ENCODE data around the gene GRIN3B.

Gene GRIN3B

GRCh38 chr19:1000095-1000494 is at the start of gene GRIN3B:
TSS of gene GRIN3B (plus strand) at chr19:1000419. CDS start at chr19:1000438, 19 bp downstream.
- Histone ChIP-seq H2AFZ (ENCODE audit: low read depth) (no peak within 1 kb of the TSS), H3K4me1 (ENCODE audit: low read depth, poor library complexity, severe bottlenecking) (peaks cover 22% of the 10 kb centered on the region), H3K4me3 (IDR thresholded peaks at IDR 0.05; ENCODE audit: insufficient read depth, low read depth, low read length) (no peak within 1 kb of the TSS), H3K79me2 (ENCODE audit: insufficient read depth, low read depth) (no peaks in the 10 kb centered on the region), H3K27me3 (ENCODE audit: insufficient read depth, low read depth) (peaks cover 16% of the 10 kb centered on the region; the same call in 1 of the 2 replicates), H3K36me3 (ENCODE audit: insufficient read depth) (no peaks in the 10 kb centered on the region), H3K4me2 (no peak within 1 kb of the TSS), H4K20me1 (ENCODE audit: insufficient read depth) (no peaks in the 10 kb centered on the region), H3K9ac (no peak within 1 kb of the TSS), H3K27ac (no peak within 1 kb of the TSS)
- TF ChIP-seq CTCF (conservative IDR thresholded peaks at IDR 0.05; ENCODE audit: low read depth, low read length) = no peak; the same call in 1 of the 2 replicates

GRCh38 chr19:952049-952679 is 48.1 kb upstream of the GRIN3B start:
- no peak overlapping the region for H3K4me2 ChIP-seq
- H3K79me2 ChIP-seq (ENCODE audit: insufficient read depth, low read depth) = no peaks in the 10 kb centered on the region
- no peaks in the 10 kb centered on the region for H3K36me3 ChIP-seq (ENCODE audit: insufficient read depth)
- no peak overlapping the region for H2AFZ ChIP-seq (ENCODE audit: low read depth)
- H3K4me1 ChIP-seq (ENCODE audit: low read depth, poor library complexity, severe bottlenecking) = no peaks in the 10 kb centered on the region
- no peak overlapping the region for H3K9ac ChIP-seq
- H3K4me3 ChIP-seq (IDR thresholded peaks at IDR 0.05; ENCODE audit: insufficient read depth, low read depth, low read length) = no peak overlapping the region
- H4K20me1 ChIP-seq (ENCODE audit: insufficient read depth) = no peaks in the 10 kb centered on the region
- no peaks in the 10 kb centered on the region for H3K27me3 ChIP-seq (ENCODE audit: insufficient read depth, low read depth)
- no peak for TF ChIP-seq CTCF (conservative IDR thresholded peaks at IDR 0.05; ENCODE audit: low read depth, low read length)
- no peak overlapping the region for H3K27ac ChIP-seq

GRCh38 chr19:952680-953444 is 47.4 kb upstream of the GRIN3B start:
- no peaks in the 10 kb centered on the region for H4K20me1 ChIP-seq (ENCODE audit: insufficient read depth)
- no peaks in the 10 kb centered on the region for H3K27me3 ChIP-seq (ENCODE audit: insufficient read depth, low read depth)
- H3K36me3 ChIP-seq (ENCODE audit: insufficient read depth) = no peaks in the 10 kb centered on the region
- H3K27ac ChIP-seq = no peak overlapping the region
- TF ChIP-seq CTCF (conservative IDR thresholded peaks at IDR 0.05; ENCODE audit: low read depth, low read length) = no peak
- H3K4me3 ChIP-seq (IDR thresholded peaks at IDR 0.05; ENCODE audit: insufficient read depth, low read depth, low read length) = no peak overlapping the region
- no peak overlapping the region for H3K9ac ChIP-seq
- no peak overlapping the region for H2AFZ ChIP-seq (ENCODE audit: low read depth)
- H3K4me2 ChIP-seq = no peak overlapping the region
- no peaks in the 10 kb centered on the region for H3K79me2 ChIP-seq (ENCODE audit: insufficient read depth, low read depth)
- H3K4me1 ChIP-seq (ENCODE audit: low read depth, poor library complexity, severe bottlenecking) = no peaks in the 10 kb centered on the region

- no peak for TF ChIP-seq CTCF (conservative IDR thresholded peaks at IDR 0.05; ENCODE audit: low read depth, low read length)
- Histone ChIP-seq H3K27me3 (ENCODE audit: insufficient read depth, low read depth) (no peaks in the 10 kb centered on the region), H3K4me3 (IDR thresholded peaks at IDR 0.05; ENCODE audit: insufficient read depth, low read depth, low read length) (no peak overlapping the region), H3K27ac (no peak overlapping the region), H3K4me2 (no peak overlapping the region), H2AFZ (ENCODE audit: low read depth) (no peak overlapping the region), H4K20me1 (ENCODE audit: insufficient read depth) (no peaks in the 10 kb centered on the region), H3K4me1 (ENCODE audit: low read depth, poor library complexity, severe bottlenecking) (no peaks in the 10 kb centered on the region), H3K36me3 (ENCODE audit: insufficient read depth) (no peaks in the 10 kb centered on the region), H3K9ac (no peak overlapping the region), H3K79me2 (ENCODE audit: insufficient read depth, low read depth) (no peaks in the 10 kb centered on the region)
Measured at GRCh38 chr19:953445-954271, 46.6 kb upstream of the GRIN3B start.
